IPS-NIHi11 (cell line): ENCODE measurements around the gene VPS52.

ENCODE experiments used
- DNase-seq: peaks from one replicate; pipeline ENCODE4 v3.0.0; 2012; ENCODE audit warnings: mixed read lengths, low spot score

Gene VPS52, protein sequence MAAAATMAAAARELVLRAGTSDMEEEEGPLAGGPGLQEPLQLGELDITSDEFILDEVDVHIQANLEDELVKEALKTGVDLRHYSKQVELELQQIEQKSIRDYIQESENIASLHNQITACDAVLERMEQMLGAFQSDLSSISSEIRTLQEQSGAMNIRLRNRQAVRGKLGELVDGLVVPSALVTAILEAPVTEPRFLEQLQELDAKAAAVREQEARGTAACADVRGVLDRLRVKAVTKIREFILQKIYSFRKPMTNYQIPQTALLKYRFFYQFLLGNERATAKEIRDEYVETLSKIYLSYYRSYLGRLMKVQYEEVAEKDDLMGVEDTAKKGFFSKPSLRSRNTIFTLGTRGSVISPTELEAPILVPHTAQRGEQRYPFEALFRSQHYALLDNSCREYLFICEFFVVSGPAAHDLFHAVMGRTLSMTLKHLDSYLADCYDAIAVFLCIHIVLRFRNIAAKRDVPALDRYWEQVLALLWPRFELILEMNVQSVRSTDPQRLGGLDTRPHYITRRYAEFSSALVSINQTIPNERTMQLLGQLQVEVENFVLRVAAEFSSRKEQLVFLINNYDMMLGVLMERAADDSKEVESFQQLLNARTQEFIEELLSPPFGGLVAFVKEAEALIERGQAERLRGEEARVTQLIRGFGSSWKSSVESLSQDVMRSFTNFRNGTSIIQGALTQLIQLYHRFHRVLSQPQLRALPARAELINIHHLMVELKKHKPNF

DNA sequence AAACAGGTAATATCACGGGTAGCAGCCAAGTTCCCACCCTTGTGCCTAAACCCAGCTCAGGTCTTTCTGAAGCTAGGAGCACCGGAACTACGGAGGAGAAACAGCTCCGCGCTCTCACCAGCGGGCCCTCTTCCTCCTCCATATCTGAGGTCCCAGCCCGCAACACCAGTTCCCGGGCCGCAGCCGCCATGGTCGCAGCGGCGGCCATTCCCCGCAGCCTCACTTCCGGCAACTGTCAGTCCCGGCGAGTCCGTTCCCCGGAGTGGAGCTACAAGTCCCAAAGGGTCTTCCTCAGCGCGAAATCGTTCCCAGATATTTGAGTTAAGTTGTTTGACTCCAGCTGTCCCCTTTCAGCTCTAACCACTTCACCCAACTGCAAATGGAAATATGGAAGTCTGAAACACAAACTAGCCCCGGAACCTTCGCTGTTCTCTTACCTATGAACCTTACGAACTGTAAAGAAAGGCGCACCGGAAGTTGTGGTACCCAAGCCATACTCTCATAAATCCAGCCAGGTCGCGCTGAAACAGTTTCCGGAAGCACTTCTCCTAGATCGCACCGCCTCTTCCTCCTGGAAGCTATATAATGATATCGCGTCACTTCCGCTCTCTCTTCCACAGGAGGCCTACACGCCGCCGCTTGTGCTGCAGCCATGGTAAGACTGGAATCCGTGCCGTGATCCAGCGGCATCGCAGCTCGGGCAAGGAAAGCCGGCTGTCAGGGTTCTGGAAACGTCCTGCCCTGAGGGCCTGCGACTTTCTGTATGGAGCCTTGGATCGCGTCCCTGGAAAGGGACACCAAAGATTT is at the start of gene VPS52, which contains the start of gene RPS18:
Gene VPS52, minus strand, starts transcription at position 409 of the 807 bp plus-strand sequence. Its CDS starts 201 bp downstream, at position 208.
Gene RPS18, plus strand, starts transcription at position 608 of the 807 bp plus-strand sequence. Its CDS starts 45 bp downstream, at position 653.
- peak; percentile 87 for DNase-seq

DNA sequence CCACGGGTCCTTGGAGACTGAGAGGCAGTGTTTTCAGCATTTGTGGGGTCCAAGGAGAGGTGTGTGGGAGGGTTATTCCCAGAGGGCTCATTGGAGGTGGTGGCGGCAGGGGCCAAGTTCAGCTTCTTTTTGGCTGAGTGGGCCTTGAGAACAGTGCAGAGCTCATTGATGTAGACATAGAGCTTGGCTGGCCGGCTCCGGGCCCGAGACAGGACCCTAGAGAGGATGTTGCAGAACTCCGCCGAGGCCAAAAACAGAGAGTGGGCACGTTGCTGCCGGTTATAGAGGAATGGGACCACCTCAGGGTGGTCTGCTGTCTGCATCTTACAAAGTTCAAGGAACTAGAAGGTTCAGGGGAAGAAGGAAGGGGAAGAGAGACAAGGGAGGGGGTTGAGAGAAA is 49.6 kb upstream of the VPS52 start:
- no peak for DNase-seq

DNA sequence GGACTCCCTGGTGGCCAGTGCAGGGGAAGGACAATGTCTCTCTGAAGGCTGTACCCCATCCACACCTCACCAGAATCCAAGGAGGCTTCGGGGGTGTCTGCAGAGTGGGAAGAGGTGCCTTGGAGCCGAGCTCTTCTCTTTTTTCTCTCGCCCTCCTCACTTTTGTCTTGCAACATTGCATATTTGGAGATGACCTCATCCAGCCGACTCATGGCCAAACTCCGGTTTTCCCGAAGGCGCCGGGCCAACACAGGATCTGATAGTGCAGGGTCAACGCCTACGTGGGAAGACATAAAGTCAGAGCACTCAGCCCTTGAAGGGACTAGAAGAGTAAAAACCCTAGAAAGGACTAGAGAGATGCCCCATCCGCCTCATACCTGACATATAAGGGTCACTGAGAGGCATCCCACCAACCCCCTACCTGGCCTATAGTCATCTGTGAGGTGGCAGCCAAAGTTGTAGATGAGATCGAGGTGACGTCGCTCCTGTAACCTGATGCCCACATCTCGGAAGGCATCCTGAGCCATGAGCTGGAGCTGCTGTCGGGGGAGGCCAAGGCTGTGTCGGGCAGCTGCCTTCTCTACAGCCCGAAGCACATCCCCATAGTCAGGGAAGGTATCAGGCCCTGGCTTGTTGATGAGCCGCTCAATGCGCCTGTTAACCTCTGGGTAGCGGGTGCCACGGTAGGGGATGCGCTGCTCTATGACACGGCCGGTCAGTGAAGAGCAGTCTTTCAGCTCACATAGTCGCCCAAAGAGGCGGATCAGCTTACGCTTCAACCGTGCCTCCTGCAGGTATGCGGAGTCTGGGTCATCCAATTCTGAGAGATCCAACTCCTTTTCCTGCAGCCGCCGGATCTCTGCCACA is 48.9 kb upstream of the VPS52 start:
- no peak for DNase-seq

DNA sequence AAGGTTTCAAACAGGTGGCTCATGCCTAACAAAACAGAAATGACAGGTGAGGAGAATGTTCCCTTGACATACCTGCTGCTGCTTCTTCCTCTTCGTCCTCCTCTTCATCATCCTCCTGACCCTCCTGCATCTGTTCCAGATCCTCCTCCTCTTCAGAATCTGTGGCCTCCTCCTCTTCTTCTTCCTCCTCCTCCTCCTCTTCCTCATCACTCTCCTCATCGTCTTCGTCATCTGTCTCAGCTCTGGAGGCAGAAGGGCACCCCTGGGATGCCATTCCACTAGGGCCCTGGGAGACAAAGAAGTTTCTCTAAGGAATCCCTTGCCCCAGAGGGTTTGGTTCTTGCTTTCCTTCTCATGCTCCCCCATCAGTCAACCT is 48.3 kb upstream of the VPS52 start:
- DNase-seq: no peak

DNA sequence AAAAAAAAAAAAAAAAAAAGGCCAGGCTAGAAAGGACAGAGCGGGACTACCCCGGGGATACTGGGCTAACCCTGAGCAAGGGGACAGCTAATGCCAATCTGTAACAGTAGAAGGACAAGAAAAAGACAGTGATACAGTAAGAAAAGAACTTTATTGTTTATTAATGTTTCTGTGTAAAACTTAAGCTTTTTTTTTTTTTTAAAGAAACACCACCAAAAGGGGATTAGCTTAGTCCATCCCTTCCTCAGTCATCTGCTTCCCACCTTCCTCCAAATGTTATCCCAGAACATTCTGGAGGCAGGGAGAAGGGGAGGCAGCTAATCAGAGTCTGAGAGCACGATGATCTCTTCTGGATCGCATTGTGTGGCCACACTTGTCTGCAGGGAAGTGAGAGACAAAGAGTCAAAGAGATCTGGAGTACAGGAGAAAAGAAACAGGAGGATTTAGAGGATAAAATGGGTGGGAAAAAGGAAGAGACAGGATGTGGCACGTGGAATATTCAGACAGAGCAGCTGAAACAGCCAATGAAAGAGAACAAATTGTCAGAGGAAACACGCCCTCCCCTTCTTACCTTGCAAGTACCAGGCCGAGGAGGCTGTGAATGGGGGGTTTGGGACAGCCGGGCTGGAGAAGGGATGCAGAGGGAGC is 46.9 kb upstream of the VPS52 start:
- no peak for DNase-seq

DNA sequence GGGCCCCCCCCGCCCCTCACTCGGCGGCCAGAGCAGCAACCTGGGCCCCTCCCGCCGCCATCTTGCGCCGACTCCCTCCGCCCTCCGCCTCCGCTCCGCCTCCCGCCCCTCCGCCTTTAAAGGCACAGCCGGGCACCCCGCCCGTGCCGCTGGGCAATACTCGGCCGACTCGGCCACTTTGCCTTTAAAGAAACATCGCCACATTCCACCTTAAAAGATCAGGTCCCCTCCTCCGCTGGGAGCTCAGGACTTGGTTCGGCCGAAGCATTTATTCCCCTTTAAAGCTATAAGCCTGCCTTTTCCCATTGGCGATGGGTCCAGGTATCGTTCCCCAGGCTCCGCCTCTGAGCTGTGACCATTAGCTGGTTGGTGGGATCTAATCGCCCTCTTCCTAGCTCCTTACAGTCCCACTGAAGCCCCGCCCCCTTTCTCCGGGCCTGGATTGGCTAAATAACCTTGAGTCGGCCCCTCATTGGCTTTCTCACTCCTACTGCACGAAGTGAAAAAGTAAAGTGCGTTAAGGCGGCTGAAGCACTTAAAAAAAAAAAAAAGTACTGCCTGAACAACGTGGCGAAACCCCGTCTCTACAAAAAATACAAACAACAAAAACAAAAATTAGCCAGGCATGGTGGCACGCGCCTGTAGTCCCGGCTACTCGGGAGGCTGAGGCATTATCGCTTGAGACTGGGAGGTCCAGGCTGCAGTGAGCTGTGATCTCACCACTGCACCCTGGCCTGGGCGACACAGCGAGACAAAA is 46.2 kb upstream of the VPS52 start, which contains the start of gene ZBTB22:
Gene ZBTB22, minus strand, starts transcription at position 76 of the 757 bp plus-strand sequence. CDS start 828 bp downstream, outside the sequence.
- peak; percentile 86 for DNase-seq

DNA sequence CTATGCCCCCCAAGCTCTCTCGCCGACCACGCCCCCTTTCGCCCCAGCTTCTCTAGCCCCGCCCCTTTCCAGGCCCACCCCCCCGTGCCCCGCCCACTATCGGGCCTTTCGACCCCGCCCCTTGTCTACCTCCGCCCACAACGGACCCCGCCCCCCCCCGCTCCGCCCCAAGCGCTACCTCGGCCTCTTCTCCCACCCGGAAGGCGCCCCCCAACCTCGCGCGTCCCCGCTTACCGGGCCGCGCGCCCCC is 45.7 kb upstream of the VPS52 start:
- DNase-seq: peak; percentile 74

DNA sequence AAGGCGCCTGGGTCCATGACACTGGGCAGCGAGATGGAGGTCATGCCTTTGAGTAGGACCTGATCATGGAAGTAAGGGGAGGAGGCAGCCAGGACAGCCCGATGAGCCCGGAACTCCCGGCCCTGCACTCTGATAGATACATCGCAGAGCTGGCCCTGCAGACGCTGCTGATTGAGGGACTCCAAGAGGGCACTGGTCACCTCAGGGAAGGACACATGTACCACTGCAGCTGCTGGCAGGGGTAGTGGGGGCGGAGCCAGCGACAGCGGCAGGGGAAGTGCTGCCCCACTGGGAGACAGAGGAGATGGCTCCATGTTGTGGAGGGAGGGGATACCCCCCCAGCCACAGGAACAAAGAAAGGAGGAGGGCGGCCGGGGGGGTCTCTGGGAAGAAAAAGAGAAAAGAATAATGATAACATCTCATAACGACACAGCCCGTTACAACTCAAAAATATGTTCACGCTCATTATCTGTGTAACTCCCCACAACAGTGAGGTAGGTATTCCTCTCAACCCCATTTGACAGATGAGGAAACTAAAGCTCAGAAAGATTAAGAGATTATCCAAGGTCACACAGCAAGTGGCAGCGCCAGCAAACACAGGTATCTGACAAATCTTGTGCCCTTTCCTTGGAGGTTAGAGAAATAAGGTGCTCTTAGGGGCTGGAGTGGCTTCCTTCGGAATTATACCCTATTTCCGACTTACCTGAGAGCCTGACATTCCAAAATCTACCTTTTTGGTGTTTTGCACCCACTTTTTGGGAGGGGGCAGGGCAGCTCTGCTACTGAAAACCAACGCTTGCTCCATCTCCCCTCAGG is 45.1 kb upstream of the VPS52 start:
- DNase-seq: no peak

DNA sequence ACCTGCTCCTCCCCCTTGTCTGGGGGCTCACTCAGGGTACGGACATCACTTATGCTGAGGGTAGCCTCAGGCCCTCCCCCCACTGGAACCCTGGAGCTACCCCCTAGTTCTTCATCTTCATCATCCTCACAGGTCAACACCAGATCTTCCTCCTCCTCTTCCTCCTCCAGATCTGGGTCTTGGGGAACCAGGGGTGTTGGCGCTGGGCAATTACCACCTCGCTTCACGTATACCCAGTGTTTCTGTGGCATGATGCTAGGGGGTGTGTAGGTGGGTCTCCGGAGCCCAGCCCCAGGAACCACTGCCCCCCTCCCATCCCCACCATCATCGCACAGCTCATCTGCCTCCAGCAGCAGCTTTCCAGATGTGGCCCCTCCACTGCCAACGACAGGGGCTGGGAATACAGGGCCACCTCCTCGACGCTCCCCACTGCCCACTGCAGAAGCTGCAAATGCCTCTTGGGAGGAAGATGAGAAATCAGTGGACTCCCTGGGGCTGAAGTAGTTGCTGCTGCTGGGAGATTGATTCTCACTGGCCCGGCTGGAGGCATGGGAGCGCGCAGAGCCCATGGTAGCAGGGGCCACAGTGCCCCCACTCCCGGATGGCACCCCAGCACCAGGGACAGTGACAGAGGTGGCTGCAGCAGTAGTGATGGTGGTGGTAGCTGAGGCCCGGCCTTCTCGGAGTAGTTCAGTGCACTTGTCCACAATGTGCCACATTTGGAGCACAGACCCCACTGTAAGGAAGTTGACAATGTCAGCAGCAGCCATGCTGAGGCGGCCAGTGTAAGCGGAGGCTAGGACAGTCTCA is 44.3 kb upstream of the VPS52 start:
- no peak for DNase-seq

DNA sequence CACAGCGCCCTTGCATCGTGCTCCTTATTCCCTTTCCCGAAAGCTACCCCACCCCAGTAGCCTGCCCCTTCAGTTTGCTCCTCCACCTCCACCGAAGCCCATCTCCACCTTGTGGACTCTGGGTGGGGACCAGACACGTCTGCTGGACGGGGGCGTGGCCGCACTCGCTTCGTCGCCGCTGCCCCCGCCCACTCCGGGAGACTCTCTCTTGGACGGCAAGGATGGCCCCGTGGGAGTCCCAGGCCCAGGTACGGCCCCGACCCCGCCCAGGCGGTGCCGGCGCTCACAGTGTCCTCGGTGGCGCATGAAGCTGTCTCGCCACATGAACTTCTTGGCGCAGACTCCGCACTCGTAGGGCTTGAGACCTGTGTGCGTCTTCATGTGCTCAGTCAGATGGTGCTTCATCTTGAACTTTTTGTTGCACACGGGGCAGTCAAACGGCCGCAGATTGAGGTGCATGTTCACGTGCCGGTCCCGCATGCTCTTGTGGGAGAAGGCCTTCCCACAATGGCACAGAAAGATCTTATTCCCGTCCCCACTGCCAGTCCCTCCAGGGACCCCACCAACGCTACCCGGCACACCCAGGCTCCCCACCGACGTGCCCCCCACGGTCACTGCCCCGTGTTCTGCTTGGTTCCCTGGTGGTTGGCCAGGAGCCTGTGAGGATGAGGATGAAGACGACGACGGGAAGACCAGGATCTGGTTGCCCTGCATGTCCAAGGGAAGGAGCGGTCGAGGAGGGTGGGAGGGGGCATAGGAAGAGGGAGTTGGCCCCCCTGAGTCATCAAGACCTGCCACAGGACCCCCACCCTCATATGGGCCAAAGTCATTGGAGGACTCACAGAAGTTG is 43.5 kb upstream of the VPS52 start:
- DNase-seq: no peak

DNA sequence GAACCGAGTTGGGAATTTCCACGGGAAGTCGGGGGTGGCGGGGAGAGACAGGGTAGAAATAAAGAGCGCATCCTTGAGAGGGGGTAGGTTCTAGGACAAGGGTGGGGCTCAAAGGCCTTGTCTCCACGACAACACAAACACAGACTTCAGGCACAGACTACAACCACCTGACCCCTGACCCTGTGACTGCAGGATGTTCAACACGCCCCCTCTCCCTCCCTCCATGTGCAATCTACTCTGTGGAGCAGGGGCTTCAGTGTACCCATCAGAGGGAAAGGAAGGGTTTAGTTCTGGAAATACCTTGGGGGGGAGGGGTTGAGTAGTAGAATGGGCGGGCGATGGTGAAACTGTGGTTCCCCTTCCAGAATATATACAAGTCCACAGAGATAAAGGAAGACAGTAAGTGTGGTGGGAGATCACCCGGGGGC is 42.9 kb upstream of the VPS52 start:
- DNase-seq: peak; percentile 22

DNA sequence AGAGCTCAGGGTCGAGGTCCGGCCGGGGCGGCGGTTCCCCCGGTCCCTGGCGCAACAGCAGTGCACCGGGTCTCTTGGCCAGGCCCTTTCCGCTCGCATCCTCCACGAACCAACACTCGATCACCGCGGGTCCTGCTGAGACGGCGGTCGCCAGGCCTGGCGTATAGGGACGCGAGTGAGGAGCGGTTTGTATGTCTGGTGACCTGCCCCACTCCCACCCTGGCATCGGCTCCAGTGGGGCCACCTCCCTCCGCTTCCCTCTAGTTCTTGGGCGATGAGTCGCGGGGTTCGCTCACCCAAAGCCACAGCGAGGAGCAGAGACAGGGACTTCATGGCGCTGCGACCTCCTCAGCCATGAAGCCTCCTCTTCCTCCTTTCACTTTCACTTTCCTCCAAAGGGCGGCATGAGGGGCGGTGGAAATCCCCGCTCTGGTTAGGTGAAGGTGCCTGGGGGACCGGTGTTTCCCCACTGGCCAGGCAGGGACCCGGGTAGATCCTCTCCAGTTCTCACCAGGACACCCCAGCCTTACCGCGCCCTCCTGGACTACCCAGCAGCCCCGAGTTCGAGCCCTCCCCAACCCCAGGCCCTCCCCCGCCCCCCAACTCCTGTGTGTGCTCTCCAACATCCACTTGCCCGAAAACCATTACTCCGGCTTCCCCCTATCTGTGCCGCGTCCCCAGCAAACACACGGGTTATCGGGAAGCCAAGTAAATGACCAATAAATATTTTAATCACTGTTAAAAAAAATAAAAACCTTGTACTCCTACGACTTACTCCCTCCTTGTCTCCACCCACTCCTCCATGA is 42.2 kb upstream of the VPS52 start, which contains the start of gene TAPBP:
Gene TAPBP, minus strand, starts transcription at position 370 of the 806 bp plus-strand sequence. Its CDS starts 37 bp downstream, at position 333.
- peak; percentile 32 for DNase-seq

DNA sequence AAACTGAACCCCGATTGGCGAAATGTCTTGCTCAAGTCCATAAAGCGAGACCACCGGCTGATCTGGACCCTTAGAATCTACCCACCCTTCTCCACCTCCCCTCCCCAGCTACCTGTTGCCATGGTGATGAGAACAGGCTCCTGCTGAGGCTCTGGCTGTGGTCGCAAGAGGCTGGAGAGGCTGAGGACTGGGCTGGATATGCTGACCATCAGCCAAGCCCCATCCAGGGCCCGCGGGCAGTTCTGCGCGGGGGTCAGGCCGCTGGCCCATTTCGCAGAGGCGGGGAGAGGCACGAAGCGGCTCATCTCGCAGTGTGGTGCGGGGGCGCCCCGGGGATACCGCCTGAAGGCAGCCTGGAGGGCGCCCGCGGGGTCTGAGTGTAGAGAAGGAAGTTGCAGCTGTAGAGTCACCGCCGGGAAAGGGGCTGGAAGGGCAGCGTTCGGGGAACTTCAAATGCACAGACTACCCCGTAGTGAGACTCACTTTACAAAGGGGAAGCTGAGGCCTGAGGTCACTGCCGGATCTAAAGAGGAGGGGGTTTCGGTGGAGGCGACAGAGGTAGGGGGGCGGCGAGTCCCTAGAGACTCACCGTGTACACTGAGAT is 41.5 kb upstream of the VPS52 start:
- DNase-seq: peak; percentile 31

DNA sequence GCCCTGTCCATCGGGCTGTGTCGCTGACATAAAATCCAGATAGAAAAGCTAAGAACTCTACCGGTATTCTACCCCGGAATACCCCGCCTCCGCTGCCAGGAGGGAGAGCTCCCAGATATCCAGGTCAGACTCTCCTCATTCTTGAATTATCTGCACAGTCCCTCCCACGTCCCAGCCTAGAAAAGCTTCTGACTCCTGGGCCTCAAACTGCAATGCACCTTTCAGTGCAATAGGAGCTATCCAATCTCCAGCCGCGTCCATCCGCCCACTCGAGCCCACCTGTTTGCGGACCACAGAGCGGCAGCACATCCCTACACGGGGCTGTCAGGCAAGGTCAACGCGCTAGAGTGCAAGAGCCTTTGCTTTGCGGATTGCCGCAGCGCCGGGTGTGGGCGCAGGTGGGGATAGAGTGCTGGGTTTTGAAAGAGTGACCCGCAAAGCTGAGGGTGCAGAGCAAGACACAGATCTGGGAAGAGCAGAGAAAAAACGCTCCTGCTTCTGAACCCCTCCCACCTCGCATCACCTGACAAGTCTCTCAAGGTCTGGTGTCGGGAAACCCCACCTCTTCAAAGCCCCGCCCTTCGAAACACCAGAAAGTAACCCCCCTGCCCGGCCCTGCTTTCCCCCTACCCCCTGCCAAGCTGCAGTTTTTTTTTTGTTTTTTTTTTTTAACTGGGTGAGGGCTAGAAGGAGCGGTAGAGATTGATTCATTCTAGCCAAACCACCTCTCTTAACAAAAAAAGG is 40.9 kb upstream of the VPS52 start:
- DNase-seq: peak; percentile 88

DNA sequence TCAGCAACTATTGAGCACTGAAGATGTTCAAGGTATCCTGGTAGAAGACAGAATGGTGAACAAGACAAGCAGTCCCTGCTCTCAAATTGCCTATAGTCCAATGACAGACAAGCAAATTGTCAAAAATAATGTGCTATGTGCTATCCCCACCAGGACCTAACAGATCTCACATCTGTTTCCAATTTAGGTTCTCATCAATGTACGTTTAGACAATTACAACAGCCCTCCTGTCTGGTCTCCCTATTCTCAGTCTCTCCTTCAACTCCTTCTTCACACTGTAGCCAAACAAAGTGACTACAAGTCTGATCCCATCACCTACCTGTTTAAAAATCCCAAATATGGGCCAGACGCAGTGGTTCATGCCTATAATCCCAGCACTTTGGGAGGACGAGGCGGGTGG is 34.7 kb upstream of the VPS52 start:
- DNase-seq: no peak
